ENCODE measurements around the gene ZNF184.

ZNF184 gene

DNA sequence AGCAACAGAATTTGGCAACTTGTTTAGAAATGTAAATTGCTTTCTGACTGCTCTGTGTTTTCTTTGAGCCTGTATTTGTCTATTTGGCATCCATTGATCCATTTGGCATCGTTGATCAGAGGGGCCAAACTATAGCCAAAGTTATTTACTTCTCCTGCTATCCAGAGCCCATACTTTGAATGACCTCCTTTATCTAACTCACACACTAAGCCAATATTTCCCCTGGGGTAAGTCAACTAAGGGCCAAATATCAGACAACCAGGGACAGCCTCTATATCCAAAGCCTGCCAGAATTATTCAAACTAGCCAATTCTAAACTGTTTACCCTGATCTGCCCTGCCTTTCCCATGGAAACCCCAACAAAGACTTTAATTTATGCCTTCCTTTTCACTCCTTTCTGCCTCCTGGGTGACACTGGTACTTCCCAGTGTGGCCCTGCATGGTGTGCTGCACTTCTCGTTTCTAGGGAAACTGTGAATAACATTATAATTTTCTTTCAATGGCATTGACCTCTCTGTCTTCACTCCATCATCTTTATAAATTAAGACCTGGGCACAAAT lies 19.8 kb upstream of the ZNF184 start:
- no peaks in the 10 kb centered on the region for H3K9me3 ChIP-seq (ENCODE audit: low read length)
- no peaks in the 10 kb centered on the region for H3F3A ChIP-seq (ENCODE audit: insufficient read depth, low read length)
- H3K4me1 ChIP-seq (ENCODE audit: insufficient read depth, low read length, severe bottlenecking): peaks cover 12% of the 10 kb centered on the region
- H3K4me2 ChIP-seq (ENCODE audit: low read length): no peak overlapping the region
- H3K79me2 ChIP-seq (ENCODE audit: insufficient read depth, low read length): no peaks in the 10 kb centered on the region
- no peaks in the 10 kb centered on the region for H3K27me3 ChIP-seq (ENCODE audit: insufficient read depth, low read length)
- H3K27ac ChIP-seq (ENCODE audit: low read depth, low read length, poor library complexity, severe bottlenecking): no peak overlapping the region
- H3K9me2 ChIP-seq (ENCODE audit: low read depth, low read length): no peaks in the 10 kb centered on the region
- H2AFZ ChIP-seq (ENCODE audit: low read length): no peak overlapping the region
- TF ChIP-seq, protein P1, sequence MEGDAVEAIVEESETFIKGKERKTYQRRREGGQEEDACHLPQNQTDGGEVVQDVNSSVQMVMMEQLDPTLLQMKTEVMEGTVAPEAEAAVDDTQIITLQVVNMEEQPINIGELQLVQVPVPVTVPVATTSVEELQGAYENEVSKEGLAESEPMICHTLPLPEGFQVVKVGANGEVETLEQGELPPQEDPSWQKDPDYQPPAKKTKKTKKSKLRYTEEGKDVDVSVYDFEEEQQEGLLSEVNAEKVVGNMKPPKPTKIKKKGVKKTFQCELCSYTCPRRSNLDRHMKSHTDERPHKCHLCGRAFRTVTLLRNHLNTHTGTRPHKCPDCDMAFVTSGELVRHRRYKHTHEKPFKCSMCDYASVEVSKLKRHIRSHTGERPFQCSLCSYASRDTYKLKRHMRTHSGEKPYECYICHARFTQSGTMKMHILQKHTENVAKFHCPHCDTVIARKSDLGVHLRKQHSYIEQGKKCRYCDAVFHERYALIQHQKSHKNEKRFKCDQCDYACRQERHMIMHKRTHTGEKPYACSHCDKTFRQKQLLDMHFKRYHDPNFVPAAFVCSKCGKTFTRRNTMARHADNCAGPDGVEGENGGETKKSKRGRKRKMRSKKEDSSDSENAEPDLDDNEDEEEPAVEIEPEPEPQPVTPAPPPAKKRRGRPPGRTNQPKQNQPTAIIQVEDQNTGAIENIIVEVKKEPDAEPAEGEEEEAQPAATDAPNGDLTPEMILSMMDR (IDR thresholded peaks at IDR 0.05; ENCODE audit: low read length): no peak
- TF ChIP-seq EZH2 (IDR thresholded peaks at IDR 0.05; ENCODE audit: borderline replicate concordance, low read length): no peak
- H4K20me1 ChIP-seq (ENCODE audit: insufficient read depth, low read length): no peaks in the 10 kb centered on the region
- no peak overlapping the region for H3K4me3 ChIP-seq (ENCODE audit: low read depth, low read length, poor library complexity, severe bottlenecking)
- no peaks in the 10 kb centered on the region for H3K36me3 ChIP-seq (ENCODE audit: insufficient read depth, low read length)
- no peak overlapping the region for H3K9ac ChIP-seq (ENCODE audit: low read length)

DNA sequence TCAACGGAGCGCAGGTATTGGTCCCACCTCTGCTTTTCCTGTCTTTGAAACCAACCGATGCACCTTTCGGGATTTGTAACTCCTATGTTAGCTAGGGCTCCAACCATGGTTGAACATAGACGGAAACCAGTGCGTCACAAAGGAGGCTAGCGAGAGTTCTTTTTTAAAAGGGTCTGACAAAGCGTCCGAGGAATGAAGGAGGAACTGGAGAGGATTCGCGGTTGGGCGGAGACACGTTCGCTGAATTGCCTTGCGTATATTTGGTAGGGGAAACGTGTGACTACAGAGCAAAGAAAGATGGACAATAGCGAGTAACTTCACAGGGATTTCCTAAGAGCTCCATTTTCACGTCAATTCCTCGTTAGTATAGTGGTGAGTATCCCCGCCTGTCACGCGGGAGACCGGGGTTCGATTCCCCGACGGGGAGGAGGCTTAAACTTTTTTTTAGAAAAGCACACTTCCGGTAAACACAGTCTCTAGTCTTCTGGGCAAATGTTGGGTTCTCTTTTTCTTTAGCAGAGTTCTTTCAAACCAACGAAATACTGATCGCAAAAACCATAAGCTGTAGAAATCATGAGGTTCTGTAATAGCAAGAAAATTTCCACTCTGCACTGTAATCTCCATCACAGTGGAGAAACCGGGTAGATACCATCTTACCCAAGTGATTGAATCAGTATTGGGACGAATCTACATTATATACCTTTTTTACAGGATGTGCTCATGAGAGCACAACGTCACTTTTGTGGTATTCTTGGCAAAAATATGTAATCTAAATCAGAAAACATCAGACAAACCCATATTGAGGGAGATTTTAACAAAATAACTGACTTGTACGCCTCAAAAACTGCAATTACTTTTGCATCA lies 6.6 kb upstream of the ZNF184 start:
- TF ChIP-seq EZH2 (IDR thresholded peaks at IDR 0.05; ENCODE audit: borderline replicate concordance, low read length): no peak
- TF ChIP-seq, protein P1 (IDR thresholded peaks at IDR 0.05; ENCODE audit: low read length): no peak
- H3K27ac ChIP-seq (ENCODE audit: low read depth, low read length, poor library complexity, severe bottlenecking): peak overlapping the region; percentile 58
- peak overlapping the region; percentile 90 for H3K9ac ChIP-seq (ENCODE audit: low read length)

GRCh38 chr6:27478706-27479318 lies 5.9 kb upstream of the ZNF184 start:
- Histone ChIP-seq H3K79me2 (ENCODE audit: insufficient read depth, low read length) (no peaks in the 10 kb centered on the region), H4K20me1 (ENCODE audit: insufficient read depth, low read length) (no peaks in the 10 kb centered on the region), H3K4me1 (ENCODE audit: insufficient read depth, low read length, severe bottlenecking) (peaks cover 13% of the 10 kb centered on the region), H2AFZ (ENCODE audit: low read length) (peak overlapping the region; percentile 98), H3K27me3 (ENCODE audit: insufficient read depth, low read length) (no peaks in the 10 kb centered on the region; the same call in 1 of the 2 replicates), H3K4me3 (ENCODE audit: low read depth, low read length, poor library complexity, severe bottlenecking) (peak overlapping the region; percentile 95), H3K36me3 (ENCODE audit: insufficient read depth, low read length) (no peaks in the 10 kb centered on the region), H3K4me2 (ENCODE audit: low read length) (peak overlapping the region; percentile 93), H3F3A (ENCODE audit: insufficient read depth, low read length) (no peaks in the 10 kb centered on the region), H3K9ac (ENCODE audit: low read length) (peak overlapping the region; percentile 90), H3K9me3 (ENCODE audit: low read length) (no peaks in the 10 kb centered on the region), H3K27ac (ENCODE audit: low read depth, low read length, poor library complexity, severe bottlenecking) (peak overlapping the region; percentile 58), H3K9me2 (ENCODE audit: low read depth, low read length) (no peaks in the 10 kb centered on the region)
- TF ChIP-seq, protein P1 (IDR thresholded peaks at IDR 0.05; ENCODE audit: low read length): no peak

More for the DNA sequence above, 6.6 kb upstream of the ZNF184 start:
- no peaks in the 10 kb centered on the region for H4K20me1 ChIP-seq (ENCODE audit: insufficient read depth, low read length)
- no peaks in the 10 kb centered on the region for H3K9me3 ChIP-seq (ENCODE audit: low read length)
- H3K4me1 ChIP-seq (ENCODE audit: insufficient read depth, low read length, severe bottlenecking): peaks cover 13% of the 10 kb centered on the region
- H3K36me3 ChIP-seq (ENCODE audit: insufficient read depth, low read length): no peaks in the 10 kb centered on the region
- H3K9me2 ChIP-seq (ENCODE audit: low read depth, low read length): no peaks in the 10 kb centered on the region
- peak overlapping the region; percentile 93 for H3K4me2 ChIP-seq (ENCODE audit: low read length)
- no peaks in the 10 kb centered on the region for H3K79me2 ChIP-seq (ENCODE audit: insufficient read depth, low read length)
- H3K27me3 ChIP-seq (ENCODE audit: insufficient read depth, low read length): no peaks in the 10 kb centered on the region; the same call in 1 of the 2 replicates
- H2AFZ ChIP-seq (ENCODE audit: low read length): peak overlapping the region; percentile 98
- H3F3A ChIP-seq (ENCODE audit: insufficient read depth, low read length): no peaks in the 10 kb centered on the region
- peak overlapping the region; percentile 95 for H3K4me3 ChIP-seq (ENCODE audit: low read depth, low read length, poor library complexity, severe bottlenecking)

All from OCI-LY1 (cell line).